Glutamatergic neuron (in vitro differentiated cells): ENCODE data around the gene MCF2. TPM values are rescaled to one million over a fixed set of nuclear protein-coding genes. Genes with fewer than 3 reads are reported as not detected.

Source experiments
- total RNA-seq: library from RNA; stranded (reverse); fragmentation: NEBNext Ultra II Directional; extraction: Animal tissue kit (Norgen Biotek cat#: 25700); gene quantifications from one replicate; pipeline ENCODE4 v1.2.1, GENCODE V29; 2021; ENCODE audit not compliant: unreplicated experiment

Gene MCF2
- total RNA-seq, 1 donor from 2014 or later, result 1.2 TPM

Other genes starting within 250 kb of the MCF2 start
- not detected for gene F9, start 177.4 kb downstream of the MCF2 start, total RNA-seq
- gene ATP11C, start 224.9 kb upstream of the MCF2 start, total RNA-seq, result 47.2 TPM